CD1c-positive myeloid dendritic cell (primary cell): ENCODE measurements around the gene NPIPB12.
"Not testable (repeated sequence)": the region's sequence is repeated elsewhere in the genome, so short reads cannot be mapped to it uniquely, and the experiment has no call there.

ENCODE experiments used
- DNase-seq: peaks from one replicate; pipeline ENCODE4 v3.0.0-alpha.2; 2016; ENCODE audit errors: extremely low spot score

The NPIPB12 gene

GRCh38 chr16:29506308-29506707 lies at the start of gene NPIPB12:
NPIPB12 (minus strand) TSS chr16:29506408.
- DNase-seq, result not testable (repeated sequence)

GRCh38 chr16:29521520-29521919 lies 15.3 kb upstream of the NPIPB12 start:
- not testable (repeated sequence) for DNase-seq

GRCh38 chr16:29482276-29482675 lies 23.9 kb downstream of the NPIPB12 start:
- DNase-seq, result not testable (repeated sequence)

GRCh38 chr16:29472065-29472464 lies 34.1 kb downstream of the NPIPB12 start:
- not testable (repeated sequence) for DNase-seq

GRCh38 chr16:29469660-29470059 lies 36.5 kb downstream of the NPIPB12 start:
- DNase-seq, result not testable (repeated sequence)

- DNase-seq, result not testable (repeated sequence)
Measured at GRCh38 chr16:29467654-29468366, 38.4 kb downstream of the NPIPB12 start.

- DNase-seq, result not testable (repeated sequence)
Measured at GRCh38 chr16:29466904-29467303, 39.3 kb downstream of the NPIPB12 start.

- DNase-seq, result not testable (repeated sequence)
Measured at GRCh38 chr16:29465985-29466824, 40.0 kb downstream of the NPIPB12 start.

- DNase-seq, result not testable (repeated sequence)
Measured at GRCh38 chr16:29460647-29461030, 45.6 kb downstream of the NPIPB12 start.

GRCh38 chr16:29459706-29460646 lies 46.2 kb downstream of the NPIPB12 start, which contains the start of gene SULT1A4:
SULT1A4 (plus strand) TSS chr16:29459913; CDS start chr16:29461386, 1,473 bp downstream.
- DNase-seq, result not testable (repeated sequence)

GRCh38 chr16:29457660-29458059 lies 48.5 kb downstream of the NPIPB12 start:
- DNase-seq, result not testable (repeated sequence)

- DNase-seq, result not testable (repeated sequence)
Measured at GRCh38 chr16:29454828-29455227, 51.4 kb downstream of the NPIPB12 start.

- DNase-seq, result not testable (repeated sequence)
Measured at GRCh38 chr16:29454269-29454668, 51.9 kb downstream of the NPIPB12 start, which contains the start of the genes BOLA2 and SLX1B. BOLA2 (minus strand) TSS chr16:29454351; CDS start chr16:29454253, 98 bp downstream. SLX1B (plus strand) TSS chr16:29454533.

- not testable (repeated sequence) for DNase-seq
Measured at GRCh38 chr16:29453754-29454153, 52.5 kb downstream of the NPIPB12 start.
